ENCODE measurements around the gene TMEM50A. TPM values are rescaled to one million over a fixed set of nuclear protein-coding genes. Genes with fewer than 3 reads are reported as not detected.

TMEM50A gene
- total RNA-seq, 1 experiment from 2014 or later, result 90.5 TPM

- no peak overlapping the region for H3K27ac ChIP-seq (ENCODE audit: low read length)
- H3K36me3 ChIP-seq (ENCODE audit: low read depth, low read length), result peaks cover 31% of the 10 kb centered on the region; the same call in 1 of the 2 replicates
Observed at GRCh38 chr1:25355841-25356395, 17.8 kb downstream of the TMEM50A start.

GRCh38 chr1:25356441-25356840 lies 18.3 kb downstream of the TMEM50A start:
- Histone ChIP-seq H3K36me3 (ENCODE audit: low read depth, low read length) (peaks cover 31% of the 10 kb centered on the region; the same call in 1 of the 2 replicates), H3F3A (ENCODE audit: low read length, unreplicated experiment) (no peaks in the 10 kb centered on the region), H3K4me1 (ENCODE audit: insufficient read depth, low read length) (peaks cover 20% of the 10 kb centered on the region), H3K9me2 (replicated peaks; ENCODE audit: low read length) (no peaks in the 10 kb centered on the region), H3K9me3 (ENCODE audit: low read length) (no peaks in the 10 kb centered on the region), H3K79me2 (ENCODE audit: low read length) (no peaks in the 10 kb centered on the region), H3K4me2 (ENCODE audit: low read length) (no peak overlapping the region), H3K27me3 (ENCODE audit: low read length) (no peaks in the 10 kb centered on the region), H3K4me3 (ENCODE audit: low read length) (no peak overlapping the region), H4K20me1 (ENCODE audit: low read length) (no peaks in the 10 kb centered on the region), H3K9ac (ENCODE audit: low read length) (no peak overlapping the region), H3K27ac (ENCODE audit: low read length) (no peak overlapping the region), H2AFZ (ENCODE audit: low read length) (no peak overlapping the region)
- intact Hi-C loops (cut with micrococcal nuclease), result no loop called here
- POLR2A ChIA-PET (ENCODE audit: unreplicated experiment), result no interaction called here
- TF ChIP-seq CTCF (conservative IDR thresholded peaks at IDR 0.05; ENCODE audit: low read depth, low read length), result no peak
- no peak for TF ChIP-seq EZH2 (IDR thresholded peaks at IDR 0.05; ENCODE audit: low read length, unreplicated experiment)
- no peak for TF ChIP-seq EZH2phosphoT487 (IDR thresholded peaks at IDR 0.05; ENCODE audit: borderline replicate concordance, low read length)
- CTCF ChIA-PET, result no interaction called here
- ATAC-seq (peak; percentile 33), DNase-seq (no peak)
- BruUV-seq (replicated peaks), result no TSS peak

More at GRCh38 chr1:25355841-25356395, 17.8 kb downstream of the TMEM50A start:
- ATAC-seq, result no peak; the same call in 1 of the 2 replicates
- no peaks in the 10 kb centered on the region for H3K27me3 ChIP-seq (ENCODE audit: low read length)
- no peaks in the 10 kb centered on the region for H3K9me3 ChIP-seq (ENCODE audit: low read length)
- H3K4me2 ChIP-seq (ENCODE audit: low read length), result no peak overlapping the region
- H3K9me2 ChIP-seq (replicated peaks; ENCODE audit: low read length), result no peaks in the 10 kb centered on the region
- POLR2A ChIA-PET (ENCODE audit: unreplicated experiment), result no interaction called here
- H3K4me1 ChIP-seq (ENCODE audit: insufficient read depth, low read length), result peaks cover 15% of the 10 kb centered on the region
- no peak overlapping the region for H3K9ac ChIP-seq (ENCODE audit: low read length)
- TF ChIP-seq EZH2 (IDR thresholded peaks at IDR 0.05; ENCODE audit: low read length, unreplicated experiment) (no peak), EZH2phosphoT487 (IDR thresholded peaks at IDR 0.05; ENCODE audit: borderline replicate concordance, low read length) (no peak), CTCF (conservative IDR thresholded peaks at IDR 0.05; ENCODE audit: low read depth, low read length) (no peak)
- CTCF ChIA-PET, result no interaction called here
- DNase-seq, result no peak
- H2AFZ ChIP-seq (ENCODE audit: low read length), result no peak overlapping the region
- no peak overlapping the region for H3K4me3 ChIP-seq (ENCODE audit: low read length)
- H3K79me2 ChIP-seq (ENCODE audit: low read length), result no peaks in the 10 kb centered on the region
- no TSS peak for BruUV-seq (replicated peaks)
- no peaks in the 10 kb centered on the region for H4K20me1 ChIP-seq (ENCODE audit: low read length)
- no peaks in the 10 kb centered on the region for H3F3A ChIP-seq (ENCODE audit: low read length, unreplicated experiment)
- intact Hi-C loops (cut with micrococcal nuclease), result no loop called here

- peak; percentile 57 for DNase-seq
- Histone ChIP-seq H3K9ac (ENCODE audit: low read length) (no peak overlapping the region), H3K79me2 (ENCODE audit: low read length) (no peaks in the 10 kb centered on the region), H3K27me3 (ENCODE audit: low read length) (no peaks in the 10 kb centered on the region), H3K27ac (ENCODE audit: low read length) (no peak overlapping the region), H3F3A (ENCODE audit: low read length, unreplicated experiment) (no peaks in the 10 kb centered on the region), H3K4me3 (ENCODE audit: low read length) (no peak overlapping the region), H3K9me2 (replicated peaks; ENCODE audit: low read length) (no peaks in the 10 kb centered on the region), H3K9me3 (ENCODE audit: low read length) (no peaks in the 10 kb centered on the region), H3K4me1 (ENCODE audit: insufficient read depth, low read length) (peaks cover 22% of the 10 kb centered on the region), H3K4me2 (ENCODE audit: low read length) (no peak overlapping the region), H2AFZ (ENCODE audit: low read length) (no peak overlapping the region), H3K36me3 (ENCODE audit: low read depth, low read length) (peaks cover 28% of the 10 kb centered on the region; the same call in 1 of the 2 replicates), H4K20me1 (ENCODE audit: low read length) (no peaks in the 10 kb centered on the region)
- ChIA-PET POLR2A (ENCODE audit: unreplicated experiment) (no interaction called here), CTCF (no interaction called here)
- TF ChIP-seq EZH2phosphoT487 (IDR thresholded peaks at IDR 0.05; ENCODE audit: borderline replicate concordance, low read length), result no peak
- TF ChIP-seq EZH2 (IDR thresholded peaks at IDR 0.05; ENCODE audit: low read length, unreplicated experiment), result no peak
- TF ChIP-seq CTCF (conservative IDR thresholded peaks at IDR 0.05; ENCODE audit: low read depth, low read length), result no peak
- BruUV-seq (replicated peaks), result no TSS peak
- intact Hi-C loops (cut with micrococcal nuclease), result no loop called here
- ATAC-seq, result peak; percentile 65
Observed at GRCh38 chr1:25356848-25357247, 18.7 kb downstream of the TMEM50A start.

Measured in PC-3 (cell line).